Inferior parietal cortex (tissue), 1 donor: ENCODE measurements around the gene MCM9.
"Not testable (repeated sequence)": the region's sequence is repeated elsewhere in the genome, so short reads cannot be mapped to it uniquely, and the experiment has no call there.

Source experiments
- DNase-seq: peaks from one replicate; pipeline ENCODE4 v3.0.0-alpha.2; 2016; ENCODE audit errors: extremely low spot score

MCM9 gene

GRCh38 chr6:118799826-118800225 is 135.1 kb downstream of the MCM9 start:
- no peak for DNase-seq

- DNase-seq = not testable (repeated sequence)
Observed at GRCh38 chr6:118796548-118796947, 138.4 kb downstream of the MCM9 start.

GRCh38 chr6:118791499-118791898 is 143.5 kb downstream of the MCM9 start:
- DNase-seq = no peak

- DNase-seq = no peak
Observed at GRCh38 chr6:118789954-118790353, 145.0 kb downstream of the MCM9 start.

- no peak for DNase-seq
Observed at GRCh38 chr6:118789419-118789818, 145.5 kb downstream of the MCM9 start.

GRCh38 chr6:118788702-118789101 is 146.3 kb downstream of the MCM9 start:
- no peak for DNase-seq

- DNase-seq = no peak
Observed at GRCh38 chr6:118787724-118788423, 147.1 kb downstream of the MCM9 start.

- DNase-seq = no peak
Observed at GRCh38 chr6:118786596-118787453, 148.1 kb downstream of the MCM9 start.

GRCh38 chr6:118785601-118786000 is 149.4 kb downstream of the MCM9 start:
- DNase-seq = no peak

- DNase-seq = peak; percentile 39
Observed at GRCh38 chr6:118784641-118785164, 150.3 kb downstream of the MCM9 start.

GRCh38 chr6:118783931-118784550 is 150.9 kb downstream of the MCM9 start:
- DNase-seq = no peak

- DNase-seq = no peak
Observed at GRCh38 chr6:118782651-118783050, 152.3 kb downstream of the MCM9 start.

- no peak for DNase-seq
Observed at GRCh38 chr6:118781897-118782296, 153.1 kb downstream of the MCM9 start.

GRCh38 chr6:118780668-118781067 is 154.3 kb downstream of the MCM9 start:
- no peak for DNase-seq

GRCh38 chr6:118776607-118777549 is 158.1 kb downstream of the MCM9 start:
- DNase-seq = peak; percentile 86

- no peak for DNase-seq
Observed at GRCh38 chr6:118775381-118775780, 159.6 kb downstream of the MCM9 start.

GRCh38 chr6:118774581-118774980 is 160.4 kb downstream of the MCM9 start:
- DNase-seq = no peak

- no peak for DNase-seq
Observed at GRCh38 chr6:118772886-118773285, 162.1 kb downstream of the MCM9 start.

GRCh38 chr6:118771253-118771652 is 163.7 kb downstream of the MCM9 start:
- DNase-seq = no peak

- no peak for DNase-seq
Observed at GRCh38 chr6:118770835-118771234, 164.1 kb downstream of the MCM9 start.

GRCh38 chr6:118770112-118770788 is 164.7 kb downstream of the MCM9 start:
- DNase-seq = no peak
